SH-SY5Y (cell line): ENCODE measurements around the gene PEAR1.

Experiments used
- GATA2 ChIP-seq: IDR thresholded peaks from 2 replicates; pipeline ENCODE4 v1.6.1; 2011; ENCODE audit warnings: mild to moderate bottlenecking, low read depth, low read length
- GATA3 ChIP-seq: IDR thresholded peaks from 2 replicates; pipeline ENCODE4 v1.6.1; 2011; ENCODE audit warnings: low read depth, mild to moderate bottlenecking, low read length, moderate library complexity

Gene PEAR1

GRCh38 chr1:156949127-156949526 is 55.6 kb downstream of the PEAR1 start:
- TF ChIP-seq GATA3 (no peak), GATA2 (no peak)

GRCh38 chr1:156951371-156951770 is 57.9 kb downstream of the PEAR1 start:
- TF ChIP-seq GATA3 (no peak), GATA2 (no peak)

GRCh38 chr1:156953571-156953970 is 60.1 kb downstream of the PEAR1 start:
- TF ChIP-seq GATA2 (no peak), GATA3 (no peak)

GRCh38 chr1:156956333-156956732 is 62.8 kb downstream of the PEAR1 start:
- TF ChIP-seq GATA2 (no peak), GATA3 (no peak)

- TF ChIP-seq GATA3 (no peak), GATA2 (no peak)
Measured at GRCh38 chr1:156957634-156958033, 64.1 kb downstream of the PEAR1 start.

GRCh38 chr1:156958247-156958714 is 64.8 kb downstream of the PEAR1 start:
- TF ChIP-seq GATA3 (no peak), GATA2 (no peak; the same call in 1 of the 2 replicates)

GRCh38 chr1:156959414-156959813 is 65.9 kb downstream of the PEAR1 start:
- TF ChIP-seq GATA2 (no peak), GATA3 (no peak)

GRCh38 chr1:156959925-156960324 is 66.4 kb downstream of the PEAR1 start:
- TF ChIP-seq GATA3 (no peak), GATA2 (no peak)

GRCh38 chr1:156961709-156962108 is 68.2 kb downstream of the PEAR1 start:
- TF ChIP-seq GATA2 (no peak), GATA3 (no peak)

GRCh38 chr1:156963621-156964020 is 70.1 kb downstream of the PEAR1 start:
- TF ChIP-seq GATA3, result no peak
- TF ChIP-seq GATA2, result no peak

GRCh38 chr1:156964441-156964840 is 70.9 kb downstream of the PEAR1 start:
- no peak for TF ChIP-seq GATA3
- TF ChIP-seq GATA2, result no peak
